Pons (tissue), 1 donor: ENCODE results near the gene CRYGB.

Experiments
- DNase-seq: peaks from one replicate; pipeline ENCODE4 v3.0.0-alpha.2; 2016; ENCODE audit warnings: low spot score

The CRYGB gene

GRCh38 chr2:208146006-208146405 lies at the start of gene CRYGB:
Gene CRYGB (minus strand): TSS chr2:208146158. CDS start chr2:208146120, 38 bp downstream.
- no peak for DNase-seq

- no peak for DNase-seq
Observed at GRCh38 chr2:208195531-208195930, 49.6 kb upstream of the CRYGB start.

GRCh38 chr2:208192611-208193236 lies 46.8 kb upstream of the CRYGB start:
- DNase-seq: no peak

GRCh38 chr2:208189810-208190503 lies 44.0 kb upstream of the CRYGB start, which contains the start of gene C2orf80:
Gene C2orf80 (minus strand): TSS chr2:208190030. CDS start chr2:208186986, 3,044 bp downstream.
- no peak for DNase-seq

GRCh38 chr2:208189069-208189809 lies 43.3 kb upstream of the CRYGB start:
- peak; percentile 28 for DNase-seq

GRCh38 chr2:208186893-208187292 lies 40.9 kb upstream of the CRYGB start:
- no peak for DNase-seq

GRCh38 chr2:208186465-208186864 lies 40.5 kb upstream of the CRYGB start:
- no peak for DNase-seq

- no peak for DNase-seq
Observed at GRCh38 chr2:208183972-208184705, 38.2 kb upstream of the CRYGB start.

GRCh38 chr2:208183526-208183925 lies 37.6 kb upstream of the CRYGB start:
- DNase-seq: no peak

- no peak for DNase-seq
Observed at GRCh38 chr2:208182835-208183234, 36.9 kb upstream of the CRYGB start.

GRCh38 chr2:208179028-208179609 lies 33.2 kb upstream of the CRYGB start:
- DNase-seq: no peak

GRCh38 chr2:208175840-208176153 lies 29.8 kb upstream of the CRYGB start:
- DNase-seq: peak; percentile 40

GRCh38 chr2:208175069-208175839 lies 29.3 kb upstream of the CRYGB start:
- DNase-seq: peak; percentile 92

GRCh38 chr2:208174144-208174543 lies 28.2 kb upstream of the CRYGB start:
- DNase-seq: no peak

GRCh38 chr2:208172125-208172524 lies 26.2 kb upstream of the CRYGB start:
- DNase-seq: no peak

GRCh38 chr2:208164951-208165755 lies 19.2 kb upstream of the CRYGB start:
- no peak for DNase-seq

GRCh38 chr2:208163489-208163888 lies 17.5 kb upstream of the CRYGB start, which contains the start of gene CRYGA:
Gene CRYGA (minus strand): TSS chr2:208163589. CDS start chr2:208163556, 33 bp downstream.
- no peak for DNase-seq

- DNase-seq: no peak
Observed at GRCh38 chr2:208156439-208156838, 10.5 kb upstream of the CRYGB start.

- no peak for DNase-seq
Observed at GRCh38 chr2:208153156-208153555, 7.2 kb upstream of the CRYGB start.

- DNase-seq: no peak
Observed at GRCh38 chr2:208150956-208151355, 5.0 kb upstream of the CRYGB start.
